Measurements from ENCODE around the gene RERG.

RERG gene

GRCh38 chr12:15186597-15186996 is 34.6 kb downstream of the RERG start:
- DNase-seq (ENCODE audit: low read depth in 2 of 2): no peak

GRCh38 chr12:15184484-15184883 is 36.7 kb downstream of the RERG start:
- DNase-seq (ENCODE audit: low read depth in 2 of 2): no peak

GRCh38 chr12:15183821-15184220 is 37.4 kb downstream of the RERG start:
- DNase-seq (ENCODE audit: low read depth in 2 of 2): no peak

GRCh38 chr12:15181017-15181683 is 40.1 kb downstream of the RERG start:
- DNase-seq (ENCODE audit: low read depth in 2 of 2): no peak

GRCh38 chr12:15180325-15180724 is 40.9 kb downstream of the RERG start:
- DNase-seq (ENCODE audit: low read depth in 2 of 2): no peak

GRCh38 chr12:15179672-15180071 is 41.5 kb downstream of the RERG start:
- no peak for DNase-seq (ENCODE audit: low read depth in 2 of 2)

GRCh38 chr12:15173142-15173541 is 48.1 kb downstream of the RERG start:
- DNase-seq (ENCODE audit: low read depth in 2 of 2): no peak

GRCh38 chr12:15172060-15172822 is 49.0 kb downstream of the RERG start:
- DNase-seq (ENCODE audit: low read depth in 2 of 2): no peak

- no peak for DNase-seq (ENCODE audit: low read depth in 2 of 2)
Measured at GRCh38 chr12:15171012-15171655, 50.1 kb downstream of the RERG start.

- no peak for DNase-seq (ENCODE audit: low read depth in 2 of 2)
Measured at GRCh38 chr12:15168026-15168678, 53.1 kb downstream of the RERG start.

- DNase-seq (ENCODE audit: low read depth in 2 of 2): no peak
Measured at GRCh38 chr12:15165012-15165659, 56.1 kb downstream of the RERG start.

- no peak for DNase-seq (ENCODE audit: low read depth in 2 of 2)
Measured at GRCh38 chr12:15163030-15163976, 57.9 kb downstream of the RERG start.

GRCh38 chr12:15158083-15158482 is 63.1 kb downstream of the RERG start:
- no peak for DNase-seq (ENCODE audit: low read depth in 2 of 2)

GRCh38 chr12:15157269-15157671 is 63.9 kb downstream of the RERG start:
- no peak for DNase-seq (ENCODE audit: low read depth in 2 of 2)

- DNase-seq (ENCODE audit: low read depth in 2 of 2): no peak
Measured at GRCh38 chr12:15155271-15155670, 65.9 kb downstream of the RERG start.

- no peak for DNase-seq (ENCODE audit: low read depth in 2 of 2)
Measured at GRCh38 chr12:15154103-15154502, 67.1 kb downstream of the RERG start.

GRCh38 chr12:15152868-15153267 is 68.3 kb downstream of the RERG start:
- peak; percentile 39 to 42 for DNase-seq (ENCODE audit: low read depth in 2 of 2)

GRCh38 chr12:15152456-15152855 is 68.8 kb downstream of the RERG start:
- no peak for DNase-seq (ENCODE audit: low read depth in 2 of 2)

- no peak for DNase-seq (ENCODE audit: low read depth in 2 of 2)
Measured at GRCh38 chr12:15151161-15152091, 69.8 kb downstream of the RERG start.

- DNase-seq (ENCODE audit: low read depth in 2 of 2): no peak
Measured at GRCh38 chr12:15146585-15146984, 74.6 kb downstream of the RERG start.
